ENCODE results near the gene VBP1. TPM values are rescaled to one million over a fixed set of nuclear protein-coding genes. Genes with fewer than 3 reads are reported as not detected.

VBP1 gene
- total RNA-seq, 2 experiments from 2014 or later: 44.7 to 49.2 TPM

Other genes starting within 250 kb of the VBP1 start
- gene F8, start 193.7 kb upstream of the VBP1 start, total RNA-seq: 1 to 10 TPM; 6.8 to 7.8 TPM
- gene FUNDC2, start 189.6 kb upstream of the VBP1 start, total RNA-seq: 10 to 100 TPM; 44.3 to 47.4 TPM
- gene CMC4, start 145.3 kb upstream of the VBP1 start, total RNA-seq: 1 to 10 TPM; 6.7 to 7.5 TPM
- gene MTCP1, start 145.3 kb upstream of the VBP1 start, total RNA-seq: 10 to 100 TPM; 24.5 TPM
- gene BRCC3, start 145.0 kb upstream of the VBP1 start, total RNA-seq: 10 to 100 TPM; 25.0 to 26.0 TPM
- 1 to 10 TPM; 9.4 to 9.8 TPM for gene RAB39B, start 48.0 kb downstream of the VBP1 start, total RNA-seq
- gene CLIC2, start 118.2 kb downstream of the VBP1 start, total RNA-seq: 1 to 10 TPM in 1 of 2 experiments, under 1 TPM in 1; 0.79 to 1.3 TPM
- not detected for gene F8A2, start 165.6 kb downstream of the VBP1 start, total RNA-seq
- 10 to 100 TPM; 11.8 to 11.9 TPM for gene F8A3, start 242.2 kb downstream of the VBP1 start, total RNA-seq

Data from activated naive CD8-positive, alpha-beta T cell treated with anti-CD3 and anti-CD28 coated beads, Interleukin-2, amount 10 ng/mL, durations not matched to agents 7 days and 5 days (primary cell).